ENCODE results near the gene FAM237A. TPM values are rescaled to one million over a fixed set of nuclear protein-coding genes. Genes with fewer than 3 reads are reported as not detected.

Gene FAM237A
- total and polyA plus RNA-seq, 10 of the 15 experiments (the other 5 are each of a cell fraction or from before 2014, with no cell fraction given): not detected

- FAIRE-seq (no peak), DNase-seq (ENCODE audit: low read depth, low spot score) (no peak), ATAC-seq (no peak)
- in situ Hi-C loops (cut with MboI) (loop anchor here (10.0 kb wide), 1 partner anchor 88 kb away; no protein-coding TSS in a partner anchor), intact Hi-C loops (cut with micrococcal nuclease; ENCODE audit: unreplicated experiment) (loop anchor here (10.0 kb wide), 1 partner anchor 142 kb away; no protein-coding TSS in a partner anchor)
- ChIA-PET POLR2A (interaction anchor here (0.6 kb wide), 1 partner anchor 905 kb away, joined by 3 read pairs; no protein-coding TSS in a partner anchor), RAD21 (ENCODE audit: unreplicated experiment) (no interaction called here), SMC1A (ENCODE audit: uncharacterized antibody, unreplicated experiment) (interaction anchor here (0.6 to 1.2 kb wide), 3 partner anchors 10 to 657 kb away, joined by 3 to 4 read pairs (median 3); no protein-coding TSS in a partner anchor), CTCF (interaction anchor here (0.6 to 4.0 kb wide), 5 partner anchors 32 to 776 kb away, joined by 3 to 22 read pairs (median 3); no protein-coding TSS in a partner anchor)
- Histone ChIP-seq H3K9ac (ENCODE audit: control insufficient read depth, insufficient read depth, low read length) (no peak overlapping the region), H3K4me3 (no peak overlapping the region), H3K4me2 (ENCODE audit: control insufficient read depth, insufficient read depth) (no peak overlapping the region), H3K36me3 (ENCODE audit: control insufficient read depth in 2 of 2, insufficient read depth in 2 of 2, low read length in 1 of 2) (no peaks in the 10 kb centered on the region), H3K9me3 (replicated peaks; ENCODE audit: control insufficient read depth, insufficient read depth, low read length) (no peaks in the 10 kb centered on the region), H4K20me1 (ENCODE audit: control insufficient read depth, insufficient read depth) (no peaks in the 10 kb centered on the region), H3K79me2 (ENCODE audit: control insufficient read depth, insufficient read depth, low read length) (no peaks in the 10 kb centered on the region), H3K4me1 (ENCODE audit: control insufficient read depth, insufficient read depth, low read length) (no peaks in the 10 kb centered on the region), H3K27me3 (replicated peaks in 1 of 2; ENCODE audit: control insufficient read depth in 2 of 2, insufficient read depth in 2 of 2, low read length in 1 of 2) (no peaks in the 10 kb centered on the region), H2AFZ (ENCODE audit: control insufficient read depth, low read depth, low read length) (no peak overlapping the region), H3K27ac (ENCODE audit: control insufficient read depth, insufficient read depth) (no peak overlapping the region)
- BruUV-seq (replicated peaks): no TSS peak
- TF ChIP-seq BMI1 (IDR thresholded peaks at IDR 0.05; ENCODE audit: borderline replicate concordance) (no peak), HSF1 (IDR thresholded peaks at IDR 0.05; ENCODE audit: low read depth, low read length) (no peak), E2F8 (IDR thresholded peaks at IDR 0.05; ENCODE audit: low read depth, partially characterized antibody) (no peak), RFX5 (IDR thresholded peaks at IDR 0.05; ENCODE audit: low read depth, low read length) (no peak), RCOR1 (conservative IDR thresholded peaks at IDR 0.05; ENCODE audit: low read depth, low read length) (no peak), HDAC6 (IDR thresholded peaks at IDR 0.05; ENCODE audit: unreplicated experiment) (no peak), E4F1 (IDR thresholded peaks at IDR 0.05; ENCODE audit: borderline replicate concordance, partially characterized antibody) (no peak), ZZZ3 (IDR thresholded peaks at IDR 0.05; ENCODE audit: control insufficient read depth, insufficient read length, low read depth) (no peak), JUNB (IDR thresholded peaks at IDR 0.05) (no peak), NFXL1 (IDR thresholded peaks at IDR 0.05; ENCODE audit: borderline replicate concordance) (no peak), ZBTB4 (CRISPR knock-in tag; IDR thresholded peaks at IDR 0.05) (no peak), SIN3A (IDR thresholded peaks at IDR 0.05; ENCODE audit: low read depth, low read length) (no peak)
Measured at GRCh38 chr2:206696910-206697309, 54.6 kb downstream of the FAM237A start.
